Activated CD4-positive, alpha-beta T cell treated with anti-CD3 and anti-CD28 coated beads, Interleukin-2, amount 10 ng/mL, durations not matched to agents 24 days and 14 days (primary cell): ENCODE results near the gene NTF4. TPM values are rescaled to one million over a fixed set of nuclear protein-coding genes. Genes with fewer than 3 reads are reported as not detected.
"Not testable (repeated sequence)": the region's sequence is repeated elsewhere in the genome, so short reads cannot be mapped to it uniquely, and the experiment has no call there.

Experiments
- DNase-seq: peaks from one replicate; pipeline ENCODE4 v3.0.0; 2022
- H3K27ac Mint-ChIP-seq: one replicate; pipeline ENCODE4 v1.8.0; 2022; ENCODE audit warnings: mild to moderate bottlenecking, mixed read lengths
- H3K27me3 Mint-ChIP-seq: one replicate; pipeline ENCODE4 v1.8.0; 2022; ENCODE audit warnings: mixed read lengths
- H3K36me3 Mint-ChIP-seq: one replicate; pipeline ENCODE4 v1.8.0; 2022; ENCODE audit warnings: low read depth, mild to moderate bottlenecking, mixed read lengths
- H3K4me1 Mint-ChIP-seq: one replicate; pipeline ENCODE4 v1.8.0; 2021; ENCODE audit warnings: mixed read lengths
- H3K4me3 Mint-ChIP-seq: one replicate; pipeline ENCODE4 v1.8.0; 2022; ENCODE audit warnings: mild to moderate bottlenecking, moderate library complexity, mixed read lengths
- H3K9me3 Mint-ChIP-seq: one replicate; pipeline ENCODE4 v1.8.0; 2021; ENCODE audit warnings: mixed read lengths
- intact Hi-C: fragments of 100-400 bp; cut with micrococcal nuclease; formaldehyde crosslinking; loops from one replicate; pipeline ENCODE4 v1.15.1; 2023
- total RNA-seq: library from RNA; stranded (reverse); gene quantifications from 2 replicates; pipeline ENCODE4 v1.2.3, GENCODE V29; 2022

The NTF4 gene
- total RNA-seq, 1 donor from 2014 or later: not detected

- DNase-seq, intact Hi-C loops, H3K9me3 Mint-ChIP-seq, H3K4me1 Mint-ChIP-seq, H3K4me3 Mint-ChIP-seq, H3K36me3 Mint-ChIP-seq, H3K27me3 Mint-ChIP-seq, H3K27ac Mint-ChIP-seq: not testable (repeated sequence)
Measured at GRCh38 chr19:49030323-49030722, 34.3 kb downstream of the NTF4 start.

DNA sequence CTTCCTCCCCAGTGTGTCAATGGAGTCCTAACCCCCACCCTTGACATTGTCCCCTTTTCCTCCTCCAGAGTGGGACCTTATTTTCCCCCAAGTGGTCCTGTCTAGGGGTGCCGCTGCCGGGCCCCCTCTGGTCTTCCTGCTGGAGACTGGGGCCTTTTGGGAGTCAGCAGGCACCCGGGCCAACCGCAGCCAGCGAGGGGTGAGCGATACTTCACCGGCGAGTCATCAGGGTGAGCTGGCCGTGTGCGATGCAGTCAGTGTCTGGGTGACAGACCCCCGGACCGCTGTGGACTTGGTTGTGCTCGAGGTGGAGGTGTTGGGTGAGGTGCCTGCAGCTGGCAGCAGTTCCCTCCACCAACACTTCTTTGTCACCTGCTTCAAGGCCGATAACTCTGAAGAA is 34.9 kb downstream of the NTF4 start:
- H3K4me1 Mint-ChIP-seq, intact Hi-C loops, H3K27ac Mint-ChIP-seq, DNase-seq, H3K9me3 Mint-ChIP-seq, H3K36me3 Mint-ChIP-seq, H3K4me3 Mint-ChIP-seq, H3K27me3 Mint-ChIP-seq: not testable (repeated sequence)

DNA sequence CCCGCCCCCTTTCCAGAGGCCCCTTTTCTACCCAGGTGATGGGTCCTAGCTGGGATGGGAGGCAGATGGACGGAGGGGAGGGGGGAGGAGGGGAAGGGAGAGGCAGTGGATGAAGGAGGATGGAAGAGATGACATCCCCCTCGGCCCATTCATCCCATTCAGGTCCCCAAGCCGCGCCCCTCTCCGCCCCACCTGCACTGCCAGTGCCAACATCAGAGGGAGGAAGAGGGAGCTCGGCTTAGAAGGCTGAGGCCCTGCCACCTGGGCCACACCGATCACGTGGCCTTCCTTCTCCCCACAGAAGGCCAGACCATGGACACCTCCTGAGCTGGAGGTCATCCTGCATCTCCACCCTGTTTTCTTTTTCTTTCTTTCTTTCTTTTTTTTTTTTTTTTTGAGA is 35.9 kb downstream of the NTF4 start:
- H3K27ac Mint-ChIP-seq, H3K9me3 Mint-ChIP-seq: not testable (repeated sequence)

DNA sequence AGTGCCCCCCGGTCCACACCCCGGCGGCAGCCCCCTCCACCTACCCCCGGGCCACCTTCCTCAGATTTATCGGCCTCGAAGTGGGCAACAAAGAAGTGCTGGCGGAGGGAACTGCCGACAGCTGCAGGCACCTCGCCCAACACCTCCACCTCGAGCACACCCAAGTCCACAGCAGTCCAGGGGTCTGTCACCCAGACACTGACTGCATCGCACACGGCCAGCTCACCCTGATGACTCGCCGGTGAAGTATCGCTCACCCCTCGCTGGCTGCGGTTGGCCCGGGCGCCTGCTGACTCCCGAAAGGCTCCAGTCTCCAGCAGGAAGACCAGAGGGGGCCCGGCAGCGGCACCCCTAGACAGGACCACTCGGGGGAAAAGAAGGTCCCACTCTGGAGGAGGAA is 39.0 kb downstream of the NTF4 start:
- H3K36me3 Mint-ChIP-seq, H3K4me3 Mint-ChIP-seq, H3K27ac Mint-ChIP-seq, DNase-seq, H3K9me3 Mint-ChIP-seq, intact Hi-C loops, H3K4me1 Mint-ChIP-seq: not testable (repeated sequence)
- peaks cover 10% of the 10 kb centered on the region for H3K27me3 Mint-ChIP-seq

More for the DNA sequence above, 35.9 kb downstream of the NTF4 start:
- H3K27me3 Mint-ChIP-seq, H3K36me3 Mint-ChIP-seq, DNase-seq, H3K4me3 Mint-ChIP-seq, intact Hi-C loops, H3K4me1 Mint-ChIP-seq: not testable (repeated sequence)

DNA sequence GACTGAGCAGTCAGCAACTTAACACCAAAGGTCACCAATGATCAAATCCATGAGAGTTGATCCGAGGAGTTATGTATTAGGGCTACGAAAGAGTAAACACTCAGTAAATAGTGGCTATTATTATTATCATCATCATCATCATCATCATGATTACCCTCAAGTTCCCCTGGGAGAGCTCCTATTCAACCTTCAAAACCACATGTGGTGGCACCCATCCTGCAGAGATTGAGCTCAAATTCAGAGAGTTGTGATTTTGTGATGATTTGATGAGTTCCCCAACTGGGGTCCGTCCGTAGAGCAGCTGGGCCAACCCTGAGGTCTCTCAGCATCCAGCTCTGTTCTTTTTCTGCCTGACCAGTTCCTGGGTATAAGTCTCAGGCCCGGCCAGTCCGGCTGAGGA is 39.5 kb downstream of the NTF4 start:
- H3K4me1 Mint-ChIP-seq, H3K27ac Mint-ChIP-seq, H3K9me3 Mint-ChIP-seq, H3K4me3 Mint-ChIP-seq, intact Hi-C loops, H3K36me3 Mint-ChIP-seq, DNase-seq: not testable (repeated sequence)
- peaks cover 14% of the 10 kb centered on the region for H3K27me3 Mint-ChIP-seq

DNA sequence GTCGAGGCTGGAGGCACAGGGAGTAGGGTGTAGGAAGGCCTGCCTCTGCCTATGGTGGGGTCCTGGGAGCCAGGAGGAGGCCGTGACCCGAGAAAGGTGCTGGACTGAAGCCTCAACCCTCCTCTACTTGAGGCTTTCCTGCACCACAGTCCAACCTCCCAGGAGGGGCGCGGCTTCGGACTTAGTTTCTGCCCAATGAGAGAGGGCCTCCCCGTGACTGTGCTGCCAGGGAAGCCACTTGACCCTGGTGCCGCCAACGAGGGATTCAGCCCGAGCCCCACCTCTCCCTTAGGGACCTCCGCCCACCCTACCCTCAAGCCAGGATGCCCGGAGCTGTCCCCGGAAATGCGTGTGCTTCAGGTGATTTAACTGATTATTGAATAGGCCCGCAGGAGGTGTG is 40.4 kb downstream of the NTF4 start, which contains the start of gene CGB3:
Gene CGB3, minus strand, starts transcription at position 101 of the 400 bp plus-strand sequence. CDS start 362 bp downstream, outside the sequence.
- H3K4me1 Mint-ChIP-seq: peaks cover 11% of the 10 kb centered on the region
- H3K4me3 Mint-ChIP-seq, DNase-seq, H3K27ac Mint-ChIP-seq, H3K9me3 Mint-ChIP-seq, intact Hi-C loops, H3K36me3 Mint-ChIP-seq: not testable (repeated sequence)
- H3K27me3 Mint-ChIP-seq: peaks cover 20% of the 10 kb centered on the region

GRCh38 chr19:49022116-49022515 is 42.5 kb downstream of the NTF4 start:
- Mint-ChIP-seq H3K4me3 (no peak overlapping the region), H3K4me1 (peaks cover 20% of the 10 kb centered on the region), H3K9me3 (no peaks in the 10 kb centered on the region), H3K27ac (no peak overlapping the region), H3K36me3 (no peaks in the 10 kb centered on the region), H3K27me3 (peaks cover 27% of the 10 kb centered on the region)
- intact Hi-C loops: no loop called here
- DNase-seq: no peak

DNA sequence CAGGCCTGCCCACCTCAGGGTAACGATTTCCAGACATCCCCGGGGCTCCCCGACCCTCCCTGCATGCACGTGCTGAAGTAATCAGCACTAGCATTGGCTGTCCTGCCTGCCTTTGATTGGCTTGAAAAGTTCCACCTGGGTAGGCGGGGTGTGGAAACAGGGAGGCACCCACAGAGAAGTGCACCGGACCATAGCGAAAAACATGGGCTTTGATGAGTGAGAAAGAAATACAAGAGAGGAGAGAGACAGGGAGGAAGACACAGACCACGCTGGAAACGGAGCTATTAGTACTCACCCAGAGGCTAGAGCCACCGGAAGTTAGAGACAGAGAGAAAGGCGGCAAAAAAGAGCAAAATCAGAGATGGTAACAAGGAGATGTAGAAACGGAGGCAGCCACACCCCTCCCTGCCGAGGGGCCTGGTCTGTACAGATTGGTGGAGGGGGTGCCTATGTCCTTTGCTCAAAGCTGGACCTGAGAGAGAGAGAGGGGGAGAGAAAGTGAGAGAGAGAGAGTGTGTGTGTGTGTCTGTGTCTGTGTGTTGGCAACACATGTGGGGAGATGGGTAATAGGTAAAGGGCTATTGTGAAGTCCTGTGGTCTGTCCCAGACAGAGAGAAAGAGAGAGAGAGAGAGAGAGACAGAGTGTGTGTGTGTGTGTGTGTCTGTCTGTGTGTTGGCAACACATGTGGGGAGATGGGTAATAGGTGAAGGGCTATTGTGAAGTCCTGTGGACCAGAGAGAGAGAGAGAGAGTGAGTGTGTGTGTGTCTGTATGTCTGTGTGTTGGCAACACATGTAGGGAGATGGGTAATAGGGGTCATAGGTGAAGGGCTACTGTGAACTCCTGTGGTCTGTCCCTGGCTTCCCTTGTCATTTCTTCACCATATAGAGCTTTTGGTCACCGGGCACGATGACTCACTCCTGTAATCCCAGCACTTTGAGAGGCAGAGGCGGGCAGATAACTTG is 43.4 kb downstream of the NTF4 start:
- DNase-seq: no peak
- Mint-ChIP-seq H3K27me3 (peaks cover 27% of the 10 kb centered on the region), H3K27ac (no peak overlapping the region), H3K4me1 (peaks cover 20% of the 10 kb centered on the region), H3K4me3 (no peak overlapping the region), H3K9me3 (no peaks in the 10 kb centered on the region), H3K36me3 (no peaks in the 10 kb centered on the region)
- intact Hi-C loops: no loop called here

- no peak for DNase-seq
- Mint-ChIP-seq H3K27ac (no peak overlapping the region), H3K9me3 (no peaks in the 10 kb centered on the region), H3K4me3 (peak overlapping the region; percentile 84), H3K27me3 (peaks cover 27% of the 10 kb centered on the region), H3K36me3 (peaks cover 5% of the 10 kb centered on the region), H3K4me1 (peaks cover 20% of the 10 kb centered on the region)
- intact Hi-C loops: no loop called here
Measured at GRCh38 chr19:49020342-49020741, 44.3 kb downstream of the NTF4 start.

GRCh38 chr19:49019242-49019932 is 45.2 kb downstream of the NTF4 start:
- peak; percentile 90 for DNase-seq
- no peaks in the 10 kb centered on the region for H3K9me3 Mint-ChIP-seq
- H3K4me1 Mint-ChIP-seq: peaks cover 20% of the 10 kb centered on the region
- intact Hi-C loops: no loop called here
- H3K27ac Mint-ChIP-seq: peak overlapping the region; percentile 12
- H3K4me3 Mint-ChIP-seq: peak overlapping the region; percentile 84
- peaks cover 5% of the 10 kb centered on the region for H3K36me3 Mint-ChIP-seq
- H3K27me3 Mint-ChIP-seq: peaks cover 27% of the 10 kb centered on the region

DNA sequence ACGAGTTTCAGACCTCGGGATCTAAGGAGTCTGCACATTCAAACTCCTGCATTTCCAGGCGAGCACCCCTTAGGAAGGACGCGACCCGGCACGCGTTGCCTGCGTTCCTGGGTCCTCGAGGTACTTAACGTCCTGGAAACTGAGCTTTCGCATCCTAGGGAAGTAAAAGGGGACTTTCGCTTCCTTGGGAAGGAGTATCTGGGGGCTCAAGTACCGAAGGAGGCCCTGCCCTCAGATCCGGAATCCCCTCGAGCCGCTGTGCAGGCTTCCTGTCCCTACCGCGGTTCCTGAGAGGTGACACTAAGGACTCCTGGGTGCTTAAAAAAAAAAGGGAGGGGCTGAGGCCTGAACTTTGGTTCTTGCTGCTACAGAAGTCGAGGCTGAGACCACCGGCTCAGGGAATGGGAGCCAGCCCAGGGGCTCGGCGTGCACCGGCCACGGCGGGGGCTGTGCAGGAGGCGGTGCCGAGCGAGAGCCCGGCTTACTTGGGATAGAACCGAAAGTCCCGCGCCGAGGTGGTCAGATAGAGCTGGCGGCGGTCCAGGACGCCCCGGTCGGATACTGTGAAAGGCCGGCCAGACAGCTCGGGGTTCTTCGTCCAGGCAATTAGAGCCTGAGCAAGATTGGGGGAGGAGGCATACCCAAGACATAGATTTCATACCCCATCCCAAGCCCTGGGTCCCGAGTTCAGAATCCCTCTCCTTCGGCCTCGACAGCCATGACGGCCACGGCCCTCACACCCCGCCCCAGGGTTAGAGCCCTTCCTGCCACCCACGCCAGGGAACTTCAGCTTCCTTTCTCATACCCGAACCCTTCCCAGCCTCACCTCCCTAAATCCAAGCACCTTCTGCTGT is 46.0 kb downstream of the NTF4 start:
- H3K9me3 Mint-ChIP-seq, intact Hi-C loops, H3K36me3 Mint-ChIP-seq: not testable (repeated sequence)
- Mint-ChIP-seq H3K27me3 (peaks cover 27% of the 10 kb centered on the region), H3K4me1 (peaks cover 20% of the 10 kb centered on the region), H3K27ac (peak overlapping the region; percentile 12), H3K4me3 (peak overlapping the region; percentile 84)
- DNase-seq: peak; percentile 76

- no peaks in the 10 kb centered on the region for H3K9me3 Mint-ChIP-seq
- H3K4me3 Mint-ChIP-seq: peak overlapping the region; percentile 84
- no peak overlapping the region for H3K27ac Mint-ChIP-seq
- intact Hi-C loops: no loop called here
- peaks cover 27% of the 10 kb centered on the region for H3K27me3 Mint-ChIP-seq
- peaks cover 20% of the 10 kb centered on the region for H3K4me1 Mint-ChIP-seq
- peaks cover 9% of the 10 kb centered on the region for H3K36me3 Mint-ChIP-seq
- DNase-seq: peak; percentile 89
Measured at GRCh38 chr19:49017666-49018351, 46.8 kb downstream of the NTF4 start.

DNA sequence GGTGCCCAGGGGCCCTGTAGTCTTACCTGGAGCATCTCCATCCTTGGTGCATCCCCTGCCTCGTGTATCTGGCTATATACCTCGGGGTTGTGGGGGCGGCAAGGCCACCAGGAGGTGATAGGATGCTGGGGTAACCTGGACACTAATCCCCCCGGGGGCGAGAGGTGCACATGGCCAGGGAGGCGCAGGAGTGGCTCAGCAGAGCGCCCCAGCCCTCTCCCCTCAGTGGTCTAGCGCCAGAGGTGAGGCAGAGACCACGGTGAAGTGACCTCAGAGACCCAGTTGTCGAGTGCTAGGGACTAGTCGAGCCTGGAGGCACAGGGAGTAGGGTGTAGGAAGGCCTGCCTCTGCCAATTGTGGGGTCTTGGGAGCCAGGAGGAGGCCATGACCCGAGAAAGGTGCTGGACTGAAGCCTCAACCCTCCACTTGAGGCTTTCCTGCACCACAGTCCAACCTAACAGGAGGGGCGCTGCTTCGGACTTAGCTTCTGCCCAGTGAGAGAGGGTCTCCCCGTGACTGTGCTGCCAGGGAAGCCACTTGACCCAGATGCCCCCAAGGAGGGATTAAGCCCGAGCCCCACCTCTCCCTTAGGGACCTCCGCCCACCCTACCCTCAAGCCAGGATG is 47.5 kb downstream of the NTF4 start, which contains the start of gene LHB:
Gene LHB, minus strand, starts transcription at position 51 of the 625 bp plus-strand sequence. Its CDS starts 10 bp downstream, at position 41.
- Mint-ChIP-seq H3K36me3 (peaks cover 12% of the 10 kb centered on the region), H3K27me3 (peaks cover 27% of the 10 kb centered on the region), H3K4me3 (peak within 1 kb of the TSS; percentile 84), H3K4me1 (peaks cover 20% of the 10 kb centered on the region), H3K27ac (no peak within 1 kb of the TSS), H3K9me3 (no peaks in the 10 kb centered on the region)
- no peak for DNase-seq
- intact Hi-C loops: no loop called here
